ENCODE measurements around the gene ACTBL2.
"Not testable (repeated sequence)": the region's sequence is repeated elsewhere in the genome, so short reads cannot be mapped to it uniquely, and the experiment has no call there.

ACTBL2 gene

GRCh38 chr5:57494104-57495098 is 11.8 kb upstream of the ACTBL2 start:
- DNase-seq: peak; percentile 33

GRCh38 chr5:57493034-57493433 is 10.4 kb upstream of the ACTBL2 start:
- DNase-seq: no peak

DNA sequence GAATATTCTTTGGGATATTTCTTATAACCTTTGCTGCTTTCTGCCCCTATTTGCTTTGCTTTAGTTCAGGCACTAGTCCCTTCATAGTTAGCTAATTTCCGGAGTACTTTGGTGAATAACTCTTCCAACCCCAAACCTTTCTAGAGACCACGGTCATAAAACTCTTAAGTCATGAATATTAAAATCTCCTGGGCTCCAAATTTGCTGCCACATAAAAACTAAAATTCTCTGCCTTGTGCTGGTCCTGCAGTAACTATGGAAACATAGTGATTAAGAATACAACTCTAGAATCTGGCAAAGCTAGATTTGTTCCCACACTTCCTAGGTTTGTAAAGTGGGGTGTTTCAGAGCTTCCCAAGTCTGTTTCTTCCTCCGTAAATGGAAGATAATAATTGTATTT is 10.0 kb upstream of the ACTBL2 start:
- DNase-seq: no peak

DNA sequence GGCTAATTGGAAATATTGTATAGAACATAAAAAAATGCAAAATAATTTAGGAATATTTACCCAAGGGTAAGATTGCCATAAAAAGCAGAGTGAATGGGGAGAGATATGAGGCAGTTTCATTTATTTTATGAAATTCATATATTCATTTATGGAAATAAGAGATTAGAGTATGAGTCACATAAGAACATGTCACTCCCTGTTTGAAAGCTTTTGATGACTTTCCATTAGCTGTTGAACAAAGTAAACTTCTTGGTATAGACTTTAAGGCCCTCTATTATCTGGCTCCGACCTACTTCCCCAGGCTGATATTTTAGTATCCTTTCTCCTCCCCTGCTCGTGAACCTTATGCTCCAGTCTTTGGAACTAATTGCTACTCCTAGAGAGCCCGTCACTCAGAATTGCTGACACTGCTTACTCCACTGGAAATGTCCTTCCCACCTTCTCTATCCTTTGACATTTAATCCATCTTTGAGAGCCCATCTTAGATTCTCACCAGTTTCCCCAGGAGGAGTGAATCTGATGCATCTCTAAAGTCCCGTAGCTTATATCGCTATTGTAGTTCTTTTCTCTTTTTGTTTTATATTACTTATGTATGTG is 8.9 kb upstream of the ACTBL2 start:
- no peak for DNase-seq

DNA sequence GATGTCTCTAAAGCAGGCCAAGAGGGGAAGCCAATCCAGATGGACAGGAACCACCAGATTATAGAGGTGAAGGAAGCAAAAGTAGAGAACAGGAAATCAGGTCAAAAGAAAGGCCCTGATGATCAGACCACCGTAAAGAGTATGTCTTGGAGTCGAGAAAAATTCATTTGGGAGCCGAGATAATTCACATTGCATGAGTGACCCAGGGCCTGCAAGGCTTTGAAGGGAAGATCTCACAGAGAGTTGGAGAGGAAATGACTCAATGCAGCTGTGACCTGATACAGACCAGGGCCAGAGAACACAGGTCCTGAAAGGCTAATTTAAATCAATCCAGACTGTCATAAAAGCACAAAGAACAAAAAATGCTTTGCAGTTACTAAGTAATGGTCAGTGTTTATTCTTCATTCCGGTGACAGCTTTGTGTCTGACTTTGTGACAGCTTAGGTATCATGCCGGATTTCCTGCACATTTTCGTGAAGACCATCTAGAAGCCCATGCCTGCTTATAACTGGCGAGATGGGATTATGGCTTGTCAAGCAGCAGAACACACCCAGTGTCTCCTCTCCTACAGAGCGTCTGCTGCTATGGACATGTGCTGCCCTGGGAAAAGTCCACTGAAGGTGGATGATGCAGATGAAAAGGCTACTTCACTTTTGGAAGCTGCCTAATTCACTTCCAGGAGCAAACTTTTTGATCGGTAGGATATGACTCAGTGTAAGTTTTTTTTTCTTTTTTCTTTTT is 5.8 kb upstream of the ACTBL2 start:
- no peak for DNase-seq

DNA sequence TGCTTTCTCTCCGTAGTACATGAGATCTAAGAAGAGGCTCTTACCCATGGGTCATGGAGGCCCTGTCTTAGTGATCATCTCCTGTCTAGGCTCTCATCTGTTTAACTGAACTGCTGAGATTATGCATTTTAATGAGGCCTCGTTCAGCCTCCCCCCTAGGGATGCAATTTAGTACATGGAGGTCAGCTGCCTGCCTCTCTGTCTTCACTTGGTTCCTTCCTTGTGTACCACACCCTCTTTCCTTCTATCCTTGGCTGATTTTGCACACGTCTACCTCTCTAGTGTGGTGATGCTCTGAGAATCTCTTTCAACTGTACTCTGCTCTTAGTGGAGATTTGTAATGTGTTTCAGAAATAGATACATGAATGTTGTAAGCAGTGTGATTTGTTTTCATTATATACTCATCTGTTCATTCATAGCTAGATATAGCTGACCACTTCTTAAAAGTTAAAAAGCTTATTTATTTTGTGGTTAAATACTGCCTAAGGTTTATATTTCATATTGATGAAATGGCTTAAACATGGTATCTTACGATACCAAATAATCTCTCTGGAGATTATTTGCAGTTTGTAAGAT is 3.5 kb upstream of the ACTBL2 start:
- no peak for DNase-seq

DNA sequence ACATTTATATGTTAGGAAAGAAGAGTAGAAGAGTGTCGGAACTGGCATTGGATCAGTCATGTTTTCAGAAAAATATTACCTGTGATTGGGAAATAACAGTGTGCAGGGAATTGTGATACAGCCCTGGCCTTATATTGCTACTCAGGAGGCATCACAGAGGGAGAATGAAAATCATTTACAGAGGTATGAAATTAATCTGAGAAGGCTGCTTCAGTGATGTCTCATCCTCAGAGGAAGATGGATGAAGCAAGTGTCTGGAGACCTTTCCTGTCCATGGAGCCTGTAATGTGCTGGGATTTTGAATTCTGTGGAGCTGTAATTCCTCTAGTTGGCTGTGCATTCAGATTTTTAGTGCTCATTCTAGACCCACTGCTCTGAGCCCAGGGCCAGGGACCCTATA is 3.8 kb downstream of the ACTBL2 start:
- no peak for DNase-seq

GRCh38 chr5:57476601-57477056 is 6.0 kb downstream of the ACTBL2 start:
- no peak for DNase-seq

- DNase-seq: no peak
Measured at GRCh38 chr5:57470339-57470738, 12.3 kb downstream of the ACTBL2 start.

DNA sequence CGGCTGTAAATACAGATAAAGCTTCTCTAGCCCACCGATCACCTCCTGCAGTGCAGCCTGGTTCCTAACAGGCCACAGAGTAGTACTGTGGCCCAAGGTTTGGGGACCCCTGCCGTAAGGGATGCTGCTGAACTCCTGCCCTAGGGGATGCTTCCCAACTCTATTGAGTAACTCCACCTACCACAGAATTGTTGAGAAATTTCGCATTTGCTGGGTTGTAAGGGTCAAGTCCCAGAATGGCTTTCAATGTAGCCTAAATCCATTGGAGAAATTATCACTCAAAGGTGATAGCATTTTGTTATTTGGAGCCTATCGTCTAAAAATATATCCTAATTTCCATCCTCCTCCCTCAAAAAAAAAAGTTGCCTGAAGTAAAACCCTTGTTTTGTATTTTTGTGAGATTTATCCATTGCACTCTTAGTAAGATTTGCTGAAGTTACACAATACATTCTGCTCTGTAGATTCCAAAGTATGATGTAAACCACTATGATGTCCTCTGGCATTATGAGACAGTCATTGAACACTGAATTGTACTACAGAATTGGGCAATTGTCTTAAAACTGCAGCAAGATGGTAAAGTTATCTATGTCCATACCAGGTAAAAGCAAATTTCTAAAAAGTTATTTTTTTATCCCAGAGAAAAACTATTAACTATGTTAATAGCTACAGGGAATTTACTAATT is 14.0 kb downstream of the ACTBL2 start:
- no peak for DNase-seq

GRCh38 chr5:57466544-57466943 is 16.1 kb downstream of the ACTBL2 start:
- no peak for DNase-seq

- DNase-seq: not testable (repeated sequence)
Measured at GRCh38 chr5:57460056-57460455, 22.6 kb downstream of the ACTBL2 start.

GRCh38 chr5:57458443-57458842 is 24.2 kb downstream of the ACTBL2 start:
- DNase-seq: no peak

DNA sequence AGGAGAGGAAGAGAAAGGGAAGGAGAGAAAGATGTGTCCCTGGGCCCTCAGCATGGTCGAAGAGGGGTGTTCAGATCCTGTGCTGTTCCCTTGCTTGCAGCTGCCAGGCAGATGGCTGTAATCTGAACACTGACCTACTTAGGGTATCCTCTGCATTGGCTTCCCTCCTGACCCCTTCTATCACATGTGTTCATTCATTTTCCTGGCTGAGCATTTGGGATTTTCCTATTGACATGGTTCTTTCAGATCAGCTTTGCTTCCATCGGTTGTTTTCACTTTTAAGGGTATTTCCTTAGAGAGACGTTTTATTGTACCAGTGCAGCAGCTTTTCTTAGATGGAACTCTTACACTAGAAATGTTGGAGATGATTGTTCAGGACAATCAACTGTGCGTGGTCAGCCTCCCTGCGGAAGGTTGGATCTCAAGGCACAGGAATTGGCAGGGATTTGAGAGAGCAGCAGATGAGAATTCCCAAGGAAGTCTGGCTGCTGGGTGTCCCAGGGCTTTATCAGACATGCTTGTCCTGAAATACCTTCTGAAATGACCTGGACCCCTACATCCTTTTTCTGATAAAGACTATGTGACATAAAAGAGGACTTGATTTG is 26.0 kb downstream of the ACTBL2 start:
- DNase-seq: no peak

DNA sequence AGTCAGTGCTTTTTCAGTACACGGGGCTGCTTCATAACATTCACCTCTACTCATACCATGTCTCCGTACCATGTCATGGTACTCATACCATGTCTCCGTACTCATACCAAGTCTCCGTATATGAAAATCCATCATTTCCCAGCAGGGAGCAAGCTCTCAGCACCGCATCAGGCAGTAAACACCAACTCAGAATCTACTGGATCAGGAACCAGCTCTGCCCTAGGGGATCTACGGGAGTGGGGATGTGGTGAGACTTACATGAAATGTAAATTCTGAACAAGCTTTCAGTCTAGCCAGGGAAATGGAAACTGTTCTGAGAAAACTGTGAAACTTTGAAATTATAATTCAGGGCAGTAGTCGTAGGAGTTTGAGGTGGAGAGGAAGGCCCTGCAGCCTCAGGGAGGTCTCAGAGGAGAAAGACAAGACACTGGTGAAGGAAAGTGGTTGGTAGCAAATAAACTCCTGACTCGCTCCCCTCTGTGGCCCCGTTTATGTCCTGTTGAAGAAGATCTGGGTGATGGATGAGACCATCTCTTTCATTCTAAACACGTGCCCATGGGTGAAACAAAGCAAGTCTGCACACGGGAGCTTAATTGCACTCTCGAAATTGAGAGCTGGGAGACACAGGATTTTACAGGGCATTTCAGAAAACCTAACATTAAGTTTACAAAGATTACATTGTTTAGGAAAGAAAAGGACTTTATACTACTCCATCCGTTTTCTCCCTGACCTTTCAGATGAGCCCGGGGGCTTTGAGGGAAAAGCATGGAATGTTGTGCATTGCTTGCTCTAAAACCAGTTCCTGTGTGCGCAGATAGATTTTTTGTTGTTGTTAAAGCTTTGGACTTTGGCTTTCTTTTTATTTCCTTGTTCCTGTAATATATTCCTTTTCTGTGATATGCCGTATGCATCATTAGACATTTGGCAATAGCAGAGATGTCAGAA is 26.8 kb downstream of the ACTBL2 start:
- no peak for DNase-seq

DNA sequence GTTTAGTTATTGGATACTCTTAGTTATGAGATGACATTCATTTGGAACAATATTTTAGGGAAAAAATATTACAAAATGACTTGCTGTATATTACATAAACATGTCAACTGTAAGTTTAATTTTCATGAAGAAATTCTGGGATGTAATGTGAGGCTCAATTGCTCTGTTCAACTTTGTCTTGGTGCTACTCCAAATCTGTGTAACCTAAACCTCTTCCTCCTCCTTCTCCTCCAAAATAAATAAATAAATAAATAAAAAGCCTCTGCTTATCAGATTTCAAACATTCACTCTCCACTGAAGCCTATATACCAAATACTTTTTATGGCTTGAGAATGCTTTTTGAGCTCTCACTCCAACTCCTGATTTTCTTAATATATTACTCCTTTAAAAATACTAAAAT is 27.7 kb downstream of the ACTBL2 start:
- no peak for DNase-seq

DNA sequence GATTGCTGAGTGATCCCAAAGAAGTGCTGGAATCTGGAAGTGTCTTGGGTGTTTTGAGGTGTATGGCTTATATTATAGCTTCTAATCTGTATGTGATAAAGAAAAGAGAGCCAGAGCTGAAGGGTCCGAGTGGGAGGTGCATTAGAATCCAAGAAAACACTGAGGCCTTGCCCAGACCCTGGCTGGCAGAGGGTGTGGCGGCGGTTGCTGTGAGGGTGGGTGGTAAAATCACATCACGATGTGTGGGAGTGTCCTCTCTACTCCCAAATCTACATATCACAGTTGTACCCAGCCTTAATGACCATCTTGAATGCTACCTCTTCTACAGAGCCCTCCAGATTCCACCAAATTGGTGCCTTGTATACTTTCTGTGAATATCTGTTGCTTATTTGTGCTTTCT is 28.9 kb downstream of the ACTBL2 start:
- no peak for DNase-seq

- DNase-seq: no peak
Measured at GRCh38 chr5:57452885-57453284, 29.7 kb downstream of the ACTBL2 start.

DNA sequence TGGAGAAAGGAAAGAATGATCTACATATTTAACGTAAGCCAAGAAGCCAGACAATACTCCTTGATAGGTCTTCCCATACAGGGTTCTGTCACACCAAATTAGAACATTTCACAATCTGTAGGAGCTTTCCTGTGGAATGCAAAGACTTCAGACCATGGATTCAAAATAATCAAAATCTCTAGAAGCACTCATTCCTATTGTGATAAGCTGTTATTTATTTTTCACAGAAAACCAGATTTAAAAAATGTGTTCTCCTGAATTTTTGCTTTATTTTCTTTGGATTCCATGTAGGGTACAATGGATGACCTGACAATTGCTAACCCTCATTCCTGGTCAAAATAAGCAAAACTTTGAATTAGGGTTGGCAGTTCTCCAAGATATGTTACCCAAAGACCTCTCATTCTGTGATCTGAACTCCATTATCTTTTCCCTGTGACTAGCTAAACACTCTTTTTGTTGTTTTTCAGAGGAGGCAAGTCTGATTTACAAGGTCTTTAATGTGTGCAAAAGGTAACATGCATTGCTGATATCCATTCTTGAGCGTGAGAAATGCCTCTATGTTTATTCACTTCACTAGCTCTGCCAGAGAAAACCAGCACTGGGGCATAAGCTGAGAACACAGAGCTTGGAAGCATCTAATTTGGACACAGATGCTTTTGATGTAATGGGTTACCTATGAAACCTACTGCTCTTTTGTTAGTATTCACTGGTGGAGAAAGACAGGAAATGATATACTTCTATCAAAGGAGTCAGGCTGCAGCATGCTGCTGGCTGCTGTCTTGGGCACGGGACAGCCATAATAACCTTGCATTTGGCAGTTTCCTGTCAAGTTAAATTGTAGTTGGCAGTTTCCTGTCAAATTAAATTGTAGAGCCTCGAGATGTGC is 31.4 kb downstream of the ACTBL2 start:
- DNase-seq: no peak

DNA sequence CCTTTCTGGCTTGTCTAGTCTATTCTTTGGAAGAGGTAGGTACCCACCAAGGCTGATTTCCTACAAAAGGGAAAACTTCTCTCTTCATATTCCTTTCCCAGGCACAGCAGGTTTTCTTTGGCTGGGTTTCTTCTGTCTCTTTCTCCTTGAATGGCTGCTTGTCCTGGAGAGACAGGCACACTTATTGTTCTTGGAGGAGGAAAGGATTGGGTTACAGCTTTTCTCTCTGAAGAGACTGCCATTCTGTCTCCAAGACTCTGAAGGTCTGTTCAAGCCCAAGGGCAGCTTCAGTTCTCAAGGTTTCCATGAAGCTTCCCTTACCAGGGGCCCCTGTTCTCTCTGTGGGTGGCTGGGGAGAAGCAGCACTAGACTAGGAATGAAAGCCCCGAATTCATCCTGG is 33.9 kb downstream of the ACTBL2 start:
- no peak for DNase-seq

Data from activated CD4-positive, alpha-beta T cell treated with anti-CD3 and anti-CD28 coated beads, Interleukin-2, Interleukin-6, amounts not matched to agents 100 ng/mL and 50 ng/mL, durations not matched to agents 16 hours and 8 hours (primary cell).